Activated CD4-positive, alpha-beta T cell treated with anti-CD3 and anti-CD28 coated beads, Interleukin-2, amount 50 U/mL, for 16 hours (primary cell): Measurements from ENCODE around the gene VWA3A.
A peak's percentile ranks its signal among the peaks of the same experiment; 100 is the strongest.
"Not testable (repeated sequence)": the region's sequence is repeated elsewhere in the genome, so short reads cannot be mapped to it uniquely, and the experiment has no call there.

Experiments used
- DNase-seq: peaks from one replicate; pipeline ENCODE4 v3.0.0-alpha.2; 2020

The VWA3A gene, protein sequence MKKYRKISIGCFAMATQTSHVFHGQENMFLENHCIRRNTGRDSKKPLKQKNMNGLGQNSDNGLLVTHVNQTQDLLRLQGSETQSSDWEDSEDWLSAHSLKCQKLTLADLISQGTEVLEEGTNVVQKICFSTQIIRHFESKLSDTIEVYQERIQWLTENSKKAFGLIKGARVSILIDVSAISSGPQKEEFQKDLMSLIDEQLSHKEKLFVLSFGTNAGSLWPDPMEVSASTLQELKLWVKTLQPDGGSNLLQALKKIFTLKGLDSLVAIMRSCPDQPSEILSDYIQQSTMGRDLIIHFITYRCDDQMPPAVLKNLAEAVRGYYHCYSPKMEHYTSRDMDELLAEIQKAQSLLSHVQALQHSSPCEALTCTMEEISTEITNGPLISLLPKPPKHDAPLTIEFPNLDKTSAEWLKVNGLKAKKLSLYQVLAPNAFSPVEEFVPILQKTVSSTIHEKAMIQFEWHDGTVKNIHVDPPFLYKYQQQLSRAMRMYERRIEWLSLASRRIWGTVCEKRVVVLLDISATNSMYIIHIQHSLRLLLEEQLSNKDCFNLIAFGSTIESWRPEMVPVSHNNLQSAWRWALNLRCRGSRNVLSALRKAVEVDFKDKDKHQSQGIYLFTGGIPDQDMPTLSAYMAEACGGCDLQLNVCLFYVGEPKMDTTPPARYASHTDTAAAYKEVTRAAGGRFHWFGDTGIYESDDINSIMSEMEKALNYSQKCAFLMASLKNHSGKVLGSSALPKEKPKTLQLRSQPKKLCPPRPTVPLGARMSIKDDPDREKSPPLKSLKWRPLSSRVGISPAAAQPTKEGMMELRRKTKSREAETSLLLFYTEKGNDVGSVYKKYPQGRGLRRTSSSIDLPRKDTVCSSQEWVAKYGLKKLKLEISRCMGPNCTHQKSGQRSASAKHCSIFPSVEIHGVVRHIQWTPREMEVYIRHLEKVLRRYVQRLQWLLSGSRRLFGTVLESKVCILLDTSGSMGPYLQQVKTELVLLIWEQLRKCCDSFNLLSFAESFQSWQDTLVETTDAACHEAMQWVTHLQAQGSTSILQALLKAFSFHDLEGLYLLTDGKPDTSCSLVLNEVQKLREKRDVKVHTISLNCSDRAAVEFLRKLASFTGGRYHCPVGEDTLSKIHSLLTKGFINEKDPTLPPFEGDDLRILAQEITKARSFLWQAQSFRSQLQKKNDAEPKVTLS

GRCh38 chr16:22092143-22092933, at the start of gene VWA3A:
TSS of gene VWA3A (plus strand) at chr16:22092541. CDS start at chr16:22092638, 97 bp downstream.
- no peak for DNase-seq

DNA sequence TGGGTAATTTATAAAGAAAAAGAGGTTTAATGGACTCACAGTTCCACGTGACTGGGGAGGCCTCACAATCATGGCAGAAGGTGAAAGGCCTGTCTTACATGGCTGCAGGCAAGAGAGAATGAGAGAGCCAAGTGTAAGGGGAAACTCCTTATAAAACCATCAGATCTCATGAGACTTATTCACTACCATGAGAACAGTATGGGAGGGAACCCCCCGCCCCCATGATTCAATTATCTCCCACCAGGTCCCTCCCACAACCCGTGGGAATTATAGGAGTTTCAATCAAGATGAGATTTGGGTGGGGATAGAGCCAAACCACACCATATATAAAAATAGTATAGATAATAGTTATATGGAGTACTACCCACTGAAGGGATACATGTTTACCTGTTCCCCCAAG, 48.5 kb upstream of the VWA3A start:
- not testable (repeated sequence) for DNase-seq

GRCh38 chr16:22045888-22046287, 46.5 kb upstream of the VWA3A start:
- DNase-seq, result not testable (repeated sequence)

GRCh38 chr16:22050963-22051362, 41.4 kb upstream of the VWA3A start:
- DNase-seq, result no peak

DNA sequence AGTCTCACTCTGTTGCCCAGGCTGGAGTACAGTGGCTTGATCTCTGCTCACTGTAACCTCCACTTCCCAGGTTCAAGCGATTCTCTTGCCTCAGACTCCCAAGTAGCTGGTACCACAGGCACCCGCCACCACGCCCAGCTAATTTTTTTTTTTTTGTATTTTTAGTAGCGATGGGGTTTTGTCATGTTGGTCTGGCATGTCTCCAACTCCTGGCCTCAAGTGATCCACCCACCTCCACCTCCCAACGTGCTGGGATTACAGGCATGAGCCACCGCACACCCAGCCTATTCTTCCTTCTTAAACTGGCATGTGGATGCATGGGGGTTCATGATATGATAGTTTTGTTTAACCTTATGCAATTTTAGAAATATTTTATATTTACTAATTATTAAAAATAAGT, 39.4 kb upstream of the VWA3A start:
- DNase-seq, result no peak

DNA sequence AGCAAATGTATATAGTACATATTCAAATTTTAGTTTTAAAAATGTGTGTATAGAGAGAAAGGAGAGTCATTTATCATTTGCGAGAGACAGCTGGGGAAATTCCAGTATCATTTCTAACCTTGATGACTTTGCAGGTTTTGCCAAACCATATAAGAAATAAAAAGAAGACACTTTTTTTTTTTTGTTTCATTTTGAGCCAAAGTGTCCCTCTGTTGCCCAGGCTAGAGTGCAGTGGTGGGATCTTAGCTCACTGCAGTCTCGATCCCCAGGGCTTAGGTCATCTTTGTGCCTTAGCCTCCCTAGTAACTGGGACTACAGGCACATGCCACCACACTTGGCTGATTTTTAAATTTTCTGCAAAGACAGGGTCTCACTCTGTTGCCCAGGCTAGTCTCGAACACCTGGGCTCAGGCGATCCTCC, 38.4 kb upstream of the VWA3A start:
- peak; percentile 55 for DNase-seq

DNA sequence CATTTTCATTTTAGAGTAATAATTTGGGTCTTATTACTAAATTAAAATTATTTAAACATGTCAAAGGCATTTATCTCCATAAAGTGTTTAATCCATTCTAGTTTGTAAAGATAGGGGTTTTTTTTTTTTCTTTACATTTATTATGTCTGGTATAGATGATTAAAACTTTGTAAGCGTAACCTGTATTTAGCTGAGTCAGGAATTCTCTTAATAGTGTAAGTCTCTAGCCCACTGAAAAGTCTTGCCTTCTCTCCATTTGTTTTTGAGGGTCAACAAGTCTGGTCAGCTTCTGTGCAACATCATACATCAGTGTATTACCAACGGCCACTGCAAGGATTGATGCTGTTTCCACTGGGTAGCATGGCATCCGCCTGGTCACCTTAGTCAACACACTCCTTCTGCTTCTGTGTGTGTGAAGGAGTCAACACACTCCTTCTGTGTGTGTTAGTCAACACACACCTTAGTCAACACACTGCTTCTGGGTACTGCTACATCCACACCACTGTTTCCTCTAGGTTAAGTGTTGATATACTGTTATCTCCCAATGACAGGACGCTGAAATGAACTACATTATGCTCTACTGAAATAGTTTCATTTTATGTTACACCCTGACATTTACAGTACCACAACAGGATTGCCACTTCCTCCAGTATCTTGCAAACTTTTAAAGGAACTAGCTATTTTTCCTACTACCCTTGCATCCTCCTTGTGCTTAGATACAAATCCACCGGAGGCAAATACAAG, 37.3 kb upstream of the VWA3A start:
- peak; percentile 59 for DNase-seq

DNA sequence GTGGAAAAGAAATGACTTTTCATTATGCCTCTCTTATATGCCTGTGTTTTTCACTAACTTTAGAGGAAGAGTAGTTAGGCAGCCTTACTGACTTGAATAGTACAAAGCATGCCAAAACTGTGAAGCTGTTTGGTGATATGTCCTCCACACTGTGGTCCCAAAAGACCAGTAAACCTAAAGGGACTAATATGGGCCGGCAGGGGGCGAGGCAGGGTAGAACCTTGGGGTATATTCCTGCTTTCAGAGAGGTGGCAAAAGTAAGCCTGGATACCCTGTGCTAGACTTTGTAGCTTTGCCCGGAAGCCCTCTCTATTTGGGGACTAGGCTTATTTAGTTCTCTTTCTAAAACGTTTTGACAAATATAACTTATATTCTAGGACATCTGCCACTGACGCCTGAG, 36.5 kb upstream of the VWA3A start:
- no peak for DNase-seq

- no peak for DNase-seq
These were observed 28.4 kb upstream of the VWA3A start for GRCh38 chr16:22063888-22064467.

DNA sequence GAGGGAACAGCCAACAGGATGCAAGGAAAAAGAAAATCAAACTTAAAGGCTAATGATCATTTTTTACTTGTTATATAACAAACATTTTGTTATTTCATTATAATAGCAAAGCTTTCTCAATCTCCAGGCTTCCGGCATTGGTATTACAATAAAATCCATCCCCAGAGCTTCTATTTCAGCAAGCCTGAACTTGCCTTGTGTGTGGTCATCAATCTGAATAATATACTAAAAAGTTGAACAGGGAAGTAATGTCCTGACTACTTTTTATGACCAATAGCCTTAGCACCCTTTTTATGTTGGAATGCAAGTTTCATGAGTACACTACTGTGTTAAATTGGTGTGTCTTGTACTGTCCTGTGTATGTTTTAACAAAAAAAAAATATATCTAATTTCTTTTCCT, 27.1 kb upstream of the VWA3A start:
- DNase-seq, result no peak

DNA sequence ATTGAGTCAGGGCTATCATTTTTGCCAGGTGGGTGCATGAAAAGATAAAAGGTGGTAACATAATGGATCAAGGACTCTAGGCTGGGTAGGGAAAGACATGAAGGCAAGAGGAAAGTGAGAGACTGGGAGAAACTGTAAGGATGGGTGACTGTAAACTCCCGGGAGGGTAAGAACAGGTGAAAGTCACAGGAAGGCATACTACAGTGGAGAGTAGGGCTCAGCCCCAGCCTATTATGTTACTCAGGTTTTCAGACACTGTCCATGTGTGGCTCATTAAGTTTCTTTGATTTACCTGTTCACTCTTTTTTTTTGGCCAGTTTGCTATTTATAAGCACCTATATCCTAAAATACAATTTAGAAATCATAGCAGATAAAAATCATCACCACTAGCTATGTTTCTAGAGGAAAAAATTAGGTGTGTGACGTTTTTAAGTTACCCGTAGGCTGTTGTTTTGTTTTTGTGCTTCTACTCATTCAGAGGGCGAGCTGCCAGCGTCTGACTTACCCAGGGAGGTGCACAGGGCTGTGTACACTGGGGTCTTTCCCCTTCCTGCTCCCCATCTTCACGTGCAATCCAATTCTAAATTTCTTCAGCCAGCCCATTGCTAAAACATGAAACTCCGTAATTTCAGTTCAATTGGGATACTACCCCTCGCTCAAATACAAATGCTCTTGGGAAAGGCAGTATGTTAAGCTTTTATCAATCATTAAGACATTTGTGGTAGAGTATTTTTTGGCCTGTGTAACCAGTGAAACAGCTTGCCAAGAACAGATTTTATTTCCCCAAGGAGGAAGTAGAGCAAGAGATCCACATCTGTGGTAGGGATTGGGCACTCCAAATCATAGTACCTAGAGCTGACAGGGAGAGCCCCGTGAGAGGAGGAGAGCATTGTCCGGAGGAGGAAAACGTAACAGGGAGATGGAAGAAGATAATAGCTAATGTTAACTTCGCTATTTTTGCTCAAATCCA, 21.7 kb upstream of the VWA3A start:
- no peak for DNase-seq

DNA sequence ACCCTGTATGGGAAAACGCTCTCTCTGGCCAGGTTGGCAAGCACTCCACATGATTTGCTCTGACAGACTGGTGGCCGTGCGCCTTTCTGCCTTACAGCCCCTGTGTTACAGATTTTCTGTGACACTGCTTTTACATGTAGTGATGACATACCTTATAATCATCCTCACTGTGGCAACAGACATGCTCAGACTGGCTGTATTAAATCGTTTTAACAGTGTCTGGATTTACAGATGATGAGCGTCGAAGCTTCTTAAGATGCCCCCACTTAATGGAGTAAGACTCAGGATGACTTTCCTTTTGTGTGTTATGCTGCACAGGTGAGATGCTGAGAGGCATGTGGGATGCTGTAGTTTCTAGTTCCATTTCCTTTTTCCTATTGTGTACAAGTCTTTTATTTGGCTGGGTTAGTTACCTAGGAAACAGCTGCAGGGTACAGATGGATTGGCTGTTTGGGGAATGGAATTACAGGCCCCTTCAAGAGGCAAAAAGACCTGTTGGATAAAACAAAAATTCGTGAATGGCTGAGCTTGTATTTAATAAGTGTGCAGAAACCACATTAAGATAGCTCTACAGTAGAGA, 20.9 kb upstream of the VWA3A start:
- no peak for DNase-seq

GRCh38 chr16:22073350-22073749, 19.0 kb upstream of the VWA3A start:
- DNase-seq, result no peak

DNA sequence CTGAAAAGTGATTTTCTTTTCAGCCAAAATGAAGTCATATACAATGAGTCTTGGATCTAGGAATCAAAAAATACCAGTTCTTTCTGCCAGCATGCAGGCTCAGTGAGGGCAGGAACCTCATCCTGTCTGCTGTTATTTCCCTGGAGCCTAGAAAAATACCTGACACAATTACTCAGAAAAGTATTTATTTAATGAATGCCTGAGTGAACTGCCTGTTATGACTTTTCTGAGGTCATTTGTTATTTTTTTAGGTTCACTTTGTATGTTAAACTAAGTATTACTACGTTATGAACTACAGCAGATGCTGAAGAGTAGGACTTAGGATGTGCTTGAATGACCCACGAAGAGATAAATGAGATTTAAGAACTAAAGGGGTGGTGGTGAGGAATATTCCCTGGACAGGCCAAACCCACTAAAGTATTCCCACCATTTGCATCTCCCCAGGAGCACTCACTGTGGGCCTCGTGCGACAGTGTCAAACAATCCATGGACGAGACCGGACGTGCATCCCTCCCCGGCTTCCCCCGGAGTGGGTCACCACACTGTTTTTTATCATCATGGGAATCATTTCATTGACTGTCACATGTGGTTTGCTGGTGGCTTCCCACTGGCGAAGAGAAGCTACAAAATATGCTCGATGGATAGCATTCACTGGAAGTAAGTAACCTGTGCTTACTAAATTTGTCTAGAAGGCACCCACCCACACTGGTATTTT, 17.1 kb upstream of the VWA3A start:
- DNase-seq, result no peak

- no peak for DNase-seq
These were observed 16.6 kb upstream of the VWA3A start for GRCh38 chr16:22075776-22076175.

DNA sequence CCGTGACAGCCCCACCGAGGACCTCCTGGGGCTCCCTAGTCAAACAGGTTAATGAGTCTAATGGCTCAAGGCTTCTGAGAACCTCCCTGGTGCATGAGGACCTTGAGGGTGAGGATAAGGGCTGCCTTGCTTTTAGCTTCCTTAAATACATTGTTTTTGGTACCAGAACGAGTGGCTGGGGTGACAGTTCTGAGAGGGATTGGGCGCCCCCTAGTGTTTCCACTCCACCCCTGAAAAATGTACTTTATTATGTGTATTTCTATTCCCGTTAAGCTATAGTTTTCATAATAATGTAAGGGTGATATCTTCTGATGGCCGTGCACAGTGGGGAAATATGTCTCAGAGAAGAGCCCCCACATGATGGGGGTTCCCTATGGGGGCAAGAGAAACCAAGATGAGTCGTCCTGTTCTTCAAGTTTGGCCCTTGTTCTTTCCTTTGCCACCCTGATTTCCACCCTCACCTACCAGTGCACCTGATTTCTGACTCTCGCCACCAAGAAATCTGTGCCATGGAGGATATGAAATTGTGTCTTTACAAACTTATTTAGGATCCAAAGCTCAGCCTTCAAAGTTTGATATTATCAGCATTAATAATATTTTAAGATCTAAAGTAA, 14.5 kb upstream of the VWA3A start:
- DNase-seq, result peak; percentile 69

DNA sequence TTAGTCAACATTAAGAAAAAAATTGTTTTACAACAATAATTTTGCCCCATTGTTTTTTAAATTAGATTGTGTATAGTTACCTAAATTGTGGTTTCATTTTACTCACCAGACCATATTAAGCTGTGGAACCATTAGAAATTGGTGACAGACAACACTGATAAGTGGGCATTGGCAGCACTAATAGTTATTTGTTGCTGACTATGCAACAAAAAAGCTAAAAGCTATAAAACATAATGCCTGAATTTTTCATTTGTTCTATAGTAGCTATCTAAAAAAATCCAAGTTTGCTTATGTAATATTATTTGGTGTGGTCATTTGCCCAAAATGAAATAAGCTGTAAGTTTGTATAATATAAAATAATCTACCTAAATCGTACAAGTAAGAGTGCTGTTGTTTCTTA, 13.7 kb upstream of the VWA3A start:
- DNase-seq, result no peak

DNA sequence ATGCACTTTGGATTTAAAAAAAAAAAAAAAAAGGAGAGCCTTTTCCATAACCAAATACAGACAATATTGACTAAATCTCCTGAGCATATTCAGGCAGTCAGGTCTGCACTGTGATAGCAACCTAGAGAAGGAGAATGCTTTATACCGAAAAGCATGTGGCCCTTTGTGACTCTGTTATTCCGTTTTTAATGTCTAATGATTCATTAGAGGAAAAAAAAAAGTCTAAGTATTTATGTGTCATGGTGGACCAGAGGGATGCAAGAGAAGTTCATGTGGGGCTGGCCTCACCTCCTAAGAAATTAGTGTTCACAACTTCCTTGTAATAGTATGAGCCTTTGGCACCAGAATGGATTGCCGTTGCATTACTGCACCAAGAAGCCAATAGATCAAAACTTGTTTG, 11.3 kb upstream of the VWA3A start:
- no peak for DNase-seq

GRCh38 chr16:22086440-22086839, 5.9 kb upstream of the VWA3A start:
- no peak for DNase-seq
